HG03520 (cell line): ENCODE measurements around the gene APOBEC2.
"Not testable (repeated sequence)": the region's sequence is repeated elsewhere in the genome, so short reads cannot be mapped to it uniquely, and the experiment has no call there.

Experiments
- ATAC-seq: cut with Tn5 transposase; IDR thresholded peaks from one replicate; pipeline ENCODE4 v1.9.1; 2021; ENCODE audit warnings: mild to moderate bottlenecking, moderate library complexity; ENCODE audit not compliant: unreplicated experiment

The APOBEC2 gene

GRCh38 chr6:41053041-41053440 is at the start of gene APOBEC2:
Gene APOBEC2 (plus strand): TSS chr6:41053202. CDS start chr6:41053348, 146 bp downstream.
- ATAC-seq = no peak

GRCh38 chr6:41006217-41006616 is 46.8 kb upstream of the APOBEC2 start:
- ATAC-seq = not testable (repeated sequence)

GRCh38 chr6:41006980-41007379 is 46.0 kb upstream of the APOBEC2 start:
- not testable (repeated sequence) for ATAC-seq

- no peak for ATAC-seq
Measured at GRCh38 chr6:41008011-41008410, 45.0 kb upstream of the APOBEC2 start.

GRCh38 chr6:41009669-41010068 is 43.3 kb upstream of the APOBEC2 start:
- ATAC-seq = no peak

GRCh38 chr6:41011673-41012072 is 41.3 kb upstream of the APOBEC2 start:
- no peak for ATAC-seq

- ATAC-seq = no peak
Measured at GRCh38 chr6:41013466-41014153, 39.4 kb upstream of the APOBEC2 start.

- ATAC-seq = no peak
Measured at GRCh38 chr6:41014780-41015179, 38.2 kb upstream of the APOBEC2 start.

- ATAC-seq = not testable (repeated sequence)
Measured at GRCh38 chr6:41015860-41016259, 37.1 kb upstream of the APOBEC2 start.

GRCh38 chr6:41017663-41018062 is 35.3 kb upstream of the APOBEC2 start:
- ATAC-seq = no peak

GRCh38 chr6:41021832-41022231 is 31.2 kb upstream of the APOBEC2 start:
- ATAC-seq = no peak

GRCh38 chr6:41022294-41022693 is 30.7 kb upstream of the APOBEC2 start:
- ATAC-seq = no peak

- ATAC-seq = no peak
Measured at GRCh38 chr6:41023114-41023513, 29.9 kb upstream of the APOBEC2 start.

GRCh38 chr6:41025966-41026530 is 27.0 kb upstream of the APOBEC2 start:
- ATAC-seq = no peak

- no peak for ATAC-seq
Measured at GRCh38 chr6:41027241-41027640, 25.8 kb upstream of the APOBEC2 start.

- ATAC-seq = peak; percentile 65
Measured at GRCh38 chr6:41027799-41028560, 25.0 kb upstream of the APOBEC2 start.

- ATAC-seq = peak; percentile 16
Measured at GRCh38 chr6:41028561-41029412, 24.2 kb upstream of the APOBEC2 start.

- no peak for ATAC-seq
Measured at GRCh38 chr6:41032830-41033229, 20.2 kb upstream of the APOBEC2 start.

- ATAC-seq = no peak
Measured at GRCh38 chr6:41033776-41034175, 19.2 kb upstream of the APOBEC2 start.

- ATAC-seq = no peak
Measured at GRCh38 chr6:41036186-41036585, 16.8 kb upstream of the APOBEC2 start.

- ATAC-seq = no peak
Measured at GRCh38 chr6:41036601-41037000, 16.4 kb upstream of the APOBEC2 start.
